ENCODE data around the gene VAT1L. TPM values are rescaled to one million over a fixed set of nuclear protein-coding genes. Genes with fewer than 3 reads are reported as not detected.

Gene VAT1L
- total and polyA plus RNA-seq, 4 donors: 0.17 to 0.98 (median 0.26) TPM

DNA sequence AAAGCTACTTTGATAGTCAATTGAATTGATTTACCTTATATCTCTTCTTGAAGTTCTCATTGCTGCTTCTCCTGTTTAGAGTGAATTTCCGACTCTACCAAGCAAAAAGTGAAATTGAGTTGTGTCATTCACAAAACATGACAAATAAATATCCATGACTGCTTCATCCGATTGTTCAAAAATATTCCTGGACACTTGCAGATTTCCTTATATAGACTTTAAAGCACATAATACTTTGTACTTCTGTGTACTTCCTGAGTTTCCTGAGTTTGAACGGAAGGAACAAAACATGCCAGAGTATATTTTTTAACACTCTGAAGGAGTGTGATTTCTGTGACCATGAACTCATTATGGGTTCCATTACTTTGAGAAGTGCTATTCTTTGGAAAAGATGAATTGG is 20.5 kb upstream of the VAT1L start:
- H3K27ac ChIP-seq (ENCODE audit: low read depth in 1 of 2, low read length in 2 of 2): no peak overlapping the region
- no peak for DNase-seq (ENCODE audit: low spot score)
- H3K36me3 ChIP-seq (ENCODE audit: control insufficient read depth in 4 of 4, insufficient read depth in 3 of 4, low read depth in 1 of 4, low read length in 3 of 4): no peaks in the 10 kb centered on the region
- H3K9me3 ChIP-seq (ENCODE audit: control insufficient read depth in 4 of 4, low read length in 3 of 4): no peaks in the 10 kb centered on the region
- 77% methylated on average over 3 of the region's 3 CpGs for WGBS
- H3K4me1 ChIP-seq (ENCODE audit: control insufficient read depth in 4 of 4, insufficient read depth in 4 of 4, low read length in 3 of 4): peaks cover 0 to 10% (median 4%) of the 10 kb centered on the region in 4 donors
- no peak overlapping the region for H3K9ac ChIP-seq (ENCODE audit: low read depth in 1 of 2, low read length in 2 of 2)
- no peaks in the 10 kb centered on the region for H3K27me3 ChIP-seq (ENCODE audit: control insufficient read depth in 4 of 4, insufficient read depth in 4 of 4, low read length in 3 of 4)
- TF ChIP-seq GABPA (IDR thresholded peaks at IDR 0.05 in 1 of 2, conservative IDR thresholded peaks at IDR 0.05 in 1 of 2) (no peak), RAD21 (IDR thresholded peaks at IDR 0.05) (no peak), JUND (IDR thresholded peaks at IDR 0.05) (no peak), HNF4A (conservative IDR thresholded peaks at IDR 0.05) (no peak), YY1 (IDR thresholded peaks at IDR 0.05) (no peak), FOXA2 (IDR thresholded peaks at IDR 0.05) (no peak)
- TF ChIP-seq, protein P1, sequence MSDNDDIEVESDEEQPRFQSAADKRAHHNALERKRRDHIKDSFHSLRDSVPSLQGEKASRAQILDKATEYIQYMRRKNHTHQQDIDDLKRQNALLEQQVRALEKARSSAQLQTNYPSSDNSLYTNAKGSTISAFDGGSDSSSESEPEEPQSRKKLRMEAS (IDR thresholded peaks at IDR 0.05): no peak
- TF ChIP-seq, protein P2, sequence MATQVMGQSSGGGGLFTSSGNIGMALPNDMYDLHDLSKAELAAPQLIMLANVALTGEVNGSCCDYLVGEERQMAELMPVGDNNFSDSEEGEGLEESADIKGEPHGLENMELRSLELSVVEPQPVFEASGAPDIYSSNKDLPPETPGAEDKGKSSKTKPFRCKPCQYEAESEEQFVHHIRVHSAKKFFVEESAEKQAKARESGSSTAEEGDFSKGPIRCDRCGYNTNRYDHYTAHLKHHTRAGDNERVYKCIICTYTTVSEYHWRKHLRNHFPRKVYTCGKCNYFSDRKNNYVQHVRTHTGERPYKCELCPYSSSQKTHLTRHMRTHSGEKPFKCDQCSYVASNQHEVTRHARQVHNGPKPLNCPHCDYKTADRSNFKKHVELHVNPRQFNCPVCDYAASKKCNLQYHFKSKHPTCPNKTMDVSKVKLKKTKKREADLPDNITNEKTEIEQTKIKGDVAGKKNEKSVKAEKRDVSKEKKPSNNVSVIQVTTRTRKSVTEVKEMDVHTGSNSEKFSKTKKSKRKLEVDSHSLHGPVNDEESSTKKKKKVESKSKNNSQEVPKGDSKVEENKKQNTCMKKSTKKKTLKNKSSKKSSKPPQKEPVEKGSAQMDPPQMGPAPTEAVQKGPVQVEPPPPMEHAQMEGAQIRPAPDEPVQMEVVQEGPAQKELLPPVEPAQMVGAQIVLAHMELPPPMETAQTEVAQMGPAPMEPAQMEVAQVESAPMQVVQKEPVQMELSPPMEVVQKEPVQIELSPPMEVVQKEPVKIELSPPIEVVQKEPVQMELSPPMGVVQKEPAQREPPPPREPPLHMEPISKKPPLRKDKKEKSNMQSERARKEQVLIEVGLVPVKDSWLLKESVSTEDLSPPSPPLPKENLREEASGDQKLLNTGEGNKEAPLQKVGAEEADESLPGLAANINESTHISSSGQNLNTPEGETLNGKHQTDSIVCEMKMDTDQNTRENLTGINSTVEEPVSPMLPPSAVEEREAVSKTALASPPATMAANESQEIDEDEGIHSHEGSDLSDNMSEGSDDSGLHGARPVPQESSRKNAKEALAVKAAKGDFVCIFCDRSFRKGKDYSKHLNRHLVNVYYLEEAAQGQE (IDR thresholded peaks at IDR 0.05): no peak
- TF ChIP-seq, protein P3, sequence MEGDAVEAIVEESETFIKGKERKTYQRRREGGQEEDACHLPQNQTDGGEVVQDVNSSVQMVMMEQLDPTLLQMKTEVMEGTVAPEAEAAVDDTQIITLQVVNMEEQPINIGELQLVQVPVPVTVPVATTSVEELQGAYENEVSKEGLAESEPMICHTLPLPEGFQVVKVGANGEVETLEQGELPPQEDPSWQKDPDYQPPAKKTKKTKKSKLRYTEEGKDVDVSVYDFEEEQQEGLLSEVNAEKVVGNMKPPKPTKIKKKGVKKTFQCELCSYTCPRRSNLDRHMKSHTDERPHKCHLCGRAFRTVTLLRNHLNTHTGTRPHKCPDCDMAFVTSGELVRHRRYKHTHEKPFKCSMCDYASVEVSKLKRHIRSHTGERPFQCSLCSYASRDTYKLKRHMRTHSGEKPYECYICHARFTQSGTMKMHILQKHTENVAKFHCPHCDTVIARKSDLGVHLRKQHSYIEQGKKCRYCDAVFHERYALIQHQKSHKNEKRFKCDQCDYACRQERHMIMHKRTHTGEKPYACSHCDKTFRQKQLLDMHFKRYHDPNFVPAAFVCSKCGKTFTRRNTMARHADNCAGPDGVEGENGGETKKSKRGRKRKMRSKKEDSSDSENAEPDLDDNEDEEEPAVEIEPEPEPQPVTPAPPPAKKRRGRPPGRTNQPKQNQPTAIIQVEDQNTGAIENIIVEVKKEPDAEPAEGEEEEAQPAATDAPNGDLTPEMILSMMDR (IDR thresholded peaks at IDR 0.05; ENCODE audit: low read depth, low read length, missing input control): no peak
- TF ChIP-seq, protein P4, sequence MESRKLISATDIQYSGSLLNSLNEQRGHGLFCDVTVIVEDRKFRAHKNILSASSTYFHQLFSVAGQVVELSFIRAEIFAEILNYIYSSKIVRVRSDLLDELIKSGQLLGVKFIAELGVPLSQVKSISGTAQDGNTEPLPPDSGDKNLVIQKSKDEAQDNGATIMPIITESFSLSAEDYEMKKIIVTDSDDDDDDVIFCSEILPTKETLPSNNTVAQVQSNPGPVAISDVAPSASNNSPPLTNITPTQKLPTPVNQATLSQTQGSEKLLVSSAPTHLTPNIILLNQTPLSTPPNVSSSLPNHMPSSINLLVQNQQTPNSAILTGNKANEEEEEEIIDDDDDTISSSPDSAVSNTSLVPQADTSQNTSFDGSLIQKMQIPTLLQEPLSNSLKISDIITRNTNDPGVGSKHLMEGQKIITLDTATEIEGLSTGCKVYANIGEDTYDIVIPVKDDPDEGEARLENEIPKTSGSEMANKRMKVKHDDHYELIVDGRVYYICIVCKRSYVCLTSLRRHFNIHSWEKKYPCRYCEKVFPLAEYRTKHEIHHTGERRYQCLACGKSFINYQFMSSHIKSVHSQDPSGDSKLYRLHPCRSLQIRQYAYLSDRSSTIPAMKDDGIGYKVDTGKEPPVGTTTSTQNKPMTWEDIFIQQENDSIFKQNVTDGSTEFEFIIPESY (IDR thresholded peaks at IDR 0.05): no peak
- no peak overlapping the region for H3K4me3 ChIP-seq (ENCODE audit: low read depth in 1 of 3, low read length in 3 of 3)

DNA sequence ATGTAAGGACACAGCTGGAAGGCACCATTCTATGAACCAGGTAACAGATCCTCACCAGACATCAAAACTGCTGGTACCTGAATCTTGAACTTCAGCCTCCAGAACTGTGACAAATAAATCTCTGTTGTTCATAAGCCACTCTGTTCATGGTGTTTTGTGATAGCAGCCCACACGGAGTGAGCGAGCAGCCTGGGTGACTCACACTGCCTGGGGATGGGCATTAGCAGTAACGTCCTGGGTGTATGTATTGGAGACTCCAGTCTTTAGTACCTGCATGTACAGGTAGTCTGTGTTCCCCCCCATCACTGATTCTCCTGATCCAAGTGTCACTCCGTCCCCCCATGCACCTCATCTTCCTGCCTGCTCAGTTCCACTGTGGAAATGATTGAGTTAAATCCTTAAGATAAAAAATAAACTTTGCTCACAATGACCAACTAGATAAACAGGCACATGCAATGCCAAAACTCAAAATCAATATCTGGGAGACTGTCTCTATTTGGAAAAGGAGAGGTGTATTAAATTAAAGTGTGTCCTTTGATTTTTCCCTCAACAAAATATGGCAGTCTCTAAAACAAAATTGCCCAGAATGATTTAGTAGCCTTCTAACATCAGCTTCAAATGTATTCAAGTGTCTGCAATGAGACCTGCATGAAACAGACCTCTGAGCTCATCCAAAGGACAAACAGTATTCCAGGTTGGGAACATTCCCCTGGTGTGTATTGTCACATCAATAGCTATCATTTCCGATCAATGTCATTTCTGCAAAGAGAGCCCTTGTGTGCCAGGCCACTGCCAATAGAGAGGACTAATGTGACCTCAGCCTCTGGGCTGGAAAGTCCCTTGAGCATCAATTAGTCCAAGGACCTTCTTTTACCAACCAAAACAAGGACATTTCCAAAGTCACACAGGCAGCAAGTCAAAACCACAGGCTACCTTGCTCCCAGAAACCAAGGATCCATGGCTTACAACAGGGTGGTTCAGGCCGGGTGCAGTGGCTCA is 12.2 kb upstream of the VAT1L start:
- Histone ChIP-seq H3K27me3 (ENCODE audit: control insufficient read depth in 4 of 4, insufficient read depth in 4 of 4, low read length in 3 of 4) (no peaks in the 10 kb centered on the region), H3K4me1 (ENCODE audit: control insufficient read depth in 4 of 4, insufficient read depth in 4 of 4, low read length in 3 of 4) (peaks cover 2 to 32% (median 11%) of the 10 kb centered on the region in 4 donors), H3K9ac (ENCODE audit: low read depth in 1 of 2, low read length in 2 of 2) (peak overlapping the region in 1 of 2 donors; percentile 8), H3K9me3 (ENCODE audit: control insufficient read depth in 4 of 4, low read length in 3 of 4) (no peaks in the 10 kb centered on the region), H3K4me3 (ENCODE audit: low read depth in 1 of 3, low read length in 3 of 3) (peak overlapping the region in 1 of 3 donors; percentile 15), H3K36me3 (ENCODE audit: control insufficient read depth in 4 of 4, insufficient read depth in 3 of 4, low read depth in 1 of 4, low read length in 3 of 4) (no peaks in the 10 kb centered on the region), H3K27ac (ENCODE audit: low read depth in 1 of 2, low read length in 2 of 2) (peak overlapping the region; percentile 83 to 87)
- no peak for DNase-seq (ENCODE audit: low spot score)
- 35% methylated on average over 6 of the region's 6 CpGs for WGBS
- TF ChIP-seq, protein P4 (IDR thresholded peaks at IDR 0.05): peak; percentile 88
- TF ChIP-seq, protein P3 (IDR thresholded peaks at IDR 0.05; ENCODE audit: low read depth, low read length, missing input control): no peak
- TF ChIP-seq HNF4G (IDR thresholded peaks at IDR 0.05) (peak; percentile 47), HNF4A (conservative IDR thresholded peaks at IDR 0.05) (peak; percentile 89 to 91), GABPA (IDR thresholded peaks at IDR 0.05 in 1 of 2, conservative IDR thresholded peaks at IDR 0.05 in 1 of 2) (no peak), FOXA2 (IDR thresholded peaks at IDR 0.05) (peak; percentile 83), JUND (IDR thresholded peaks at IDR 0.05) (peak; percentile 89 to 93), FOXA1 (IDR thresholded peaks at IDR 0.05) (peak; percentile 82), RXRA (IDR thresholded peaks at IDR 0.05) (peak; percentile 95 to 98), SP1 (IDR thresholded peaks at IDR 0.05) (peak; percentile 99), EGR1 (IDR thresholded peaks at IDR 0.05; ENCODE audit: low read depth in 2 of 2) (peak in 1 of 2 donors; percentile 62), TAF1 (conservative IDR thresholded peaks at IDR 0.05) (no peak)
- TF ChIP-seq, protein P5, sequence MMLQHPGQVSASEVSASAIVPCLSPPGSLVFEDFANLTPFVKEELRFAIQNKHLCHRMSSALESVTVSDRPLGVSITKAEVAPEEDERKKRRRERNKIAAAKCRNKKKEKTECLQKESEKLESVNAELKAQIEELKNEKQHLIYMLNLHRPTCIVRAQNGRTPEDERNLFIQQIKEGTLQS (IDR thresholded peaks at IDR 0.05): peak; percentile 82
